NB4 (cell line): ENCODE results near the gene COPB2.

Experiments used
- POLR2A ChIP-seq: IDR thresholded peaks from 2 replicates; pipeline ENCODE4 v1.6.1; 2011; ENCODE audit warnings: mild to moderate bottlenecking; ENCODE audit not compliant: insufficient read length; ENCODE audit errors: extremely low read depth
- TF ChIP-seq, protein P1 (sequence below): IDR thresholded peaks from 2 replicates; pipeline ENCODE4 v1.6.1; 2011; ENCODE audit warnings: low read depth, low read length

DNA sequence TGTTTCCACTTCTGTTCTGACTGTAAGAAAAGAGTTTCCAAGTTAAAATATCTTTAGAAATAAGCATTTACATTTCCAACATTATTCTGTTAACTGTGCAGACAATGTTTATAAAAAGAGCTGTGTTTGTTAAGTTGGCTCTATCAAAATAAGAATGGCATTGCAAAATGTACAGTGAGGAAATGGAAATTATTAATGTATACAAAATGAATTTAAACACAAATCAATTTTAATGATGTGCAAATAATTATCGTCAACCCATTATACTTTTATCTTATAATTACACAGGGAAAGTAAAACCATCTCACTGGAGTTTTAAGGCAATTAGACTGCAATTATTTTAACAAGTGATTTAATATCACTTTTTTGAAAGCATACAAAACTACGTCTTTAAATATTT lies 28.2 kb downstream of the COPB2 start:
- TF ChIP-seq, protein P1, sequence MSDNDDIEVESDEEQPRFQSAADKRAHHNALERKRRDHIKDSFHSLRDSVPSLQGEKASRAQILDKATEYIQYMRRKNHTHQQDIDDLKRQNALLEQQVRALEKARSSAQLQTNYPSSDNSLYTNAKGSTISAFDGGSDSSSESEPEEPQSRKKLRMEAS: no peak
- TF ChIP-seq POLR2A: no peak
